NCI-H1930 (cell line): ENCODE data around the gene ATP5F1E.
"Not testable (repeated sequence)": the region's sequence is repeated elsewhere in the genome, so short reads cannot be mapped to it uniquely, and the experiment has no call there.

Source experiments
- DNase-seq, 2 experiments: peaks; one replicate each; lab custom pipeline; 2025; lab: John Stamatoyannopoulos, UW

The ATP5F1E gene

DNA sequence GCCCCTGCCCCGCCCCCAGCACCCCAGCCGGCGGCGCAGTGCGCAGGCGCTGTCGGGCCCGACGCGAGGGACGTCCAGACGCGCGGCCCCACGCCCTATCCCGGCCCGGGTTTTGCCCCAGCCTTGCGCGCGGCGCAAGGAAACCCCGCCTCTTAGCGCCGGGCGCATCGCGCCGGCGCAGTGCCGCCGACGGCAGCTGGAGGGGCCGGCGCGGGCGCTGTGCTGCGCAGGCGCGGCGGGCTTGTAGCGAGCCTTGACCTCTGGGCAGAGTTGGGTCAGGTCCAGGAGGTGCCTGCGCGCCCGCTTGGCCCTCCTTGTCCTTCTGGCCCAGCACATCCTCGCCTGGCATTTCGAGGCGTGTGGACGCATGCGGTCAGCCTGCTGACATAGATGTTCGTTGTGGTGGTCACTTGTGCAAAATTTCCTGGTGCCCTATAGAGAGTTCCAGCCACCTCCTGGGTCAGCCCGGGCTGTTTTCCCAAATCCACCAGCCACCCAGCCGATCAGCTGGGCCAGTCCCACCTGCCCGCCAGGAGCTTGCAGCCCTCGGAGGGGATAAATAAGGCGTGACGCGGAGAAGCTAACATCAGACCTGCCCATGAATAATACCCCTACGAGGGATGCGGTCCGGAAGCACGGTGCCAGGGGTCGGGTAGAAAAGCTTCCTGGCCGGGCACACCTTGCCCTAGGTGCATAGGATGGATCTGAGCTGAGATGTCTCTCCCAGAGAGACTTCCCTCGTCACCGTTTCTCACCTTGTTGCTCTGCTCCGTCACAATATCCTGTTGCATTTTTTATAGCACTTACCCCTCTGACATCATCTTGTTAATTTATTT lies 10.9 kb upstream of the ATP5F1E start:
- DNase-seq: peak; percentile 91 to 97

DNA sequence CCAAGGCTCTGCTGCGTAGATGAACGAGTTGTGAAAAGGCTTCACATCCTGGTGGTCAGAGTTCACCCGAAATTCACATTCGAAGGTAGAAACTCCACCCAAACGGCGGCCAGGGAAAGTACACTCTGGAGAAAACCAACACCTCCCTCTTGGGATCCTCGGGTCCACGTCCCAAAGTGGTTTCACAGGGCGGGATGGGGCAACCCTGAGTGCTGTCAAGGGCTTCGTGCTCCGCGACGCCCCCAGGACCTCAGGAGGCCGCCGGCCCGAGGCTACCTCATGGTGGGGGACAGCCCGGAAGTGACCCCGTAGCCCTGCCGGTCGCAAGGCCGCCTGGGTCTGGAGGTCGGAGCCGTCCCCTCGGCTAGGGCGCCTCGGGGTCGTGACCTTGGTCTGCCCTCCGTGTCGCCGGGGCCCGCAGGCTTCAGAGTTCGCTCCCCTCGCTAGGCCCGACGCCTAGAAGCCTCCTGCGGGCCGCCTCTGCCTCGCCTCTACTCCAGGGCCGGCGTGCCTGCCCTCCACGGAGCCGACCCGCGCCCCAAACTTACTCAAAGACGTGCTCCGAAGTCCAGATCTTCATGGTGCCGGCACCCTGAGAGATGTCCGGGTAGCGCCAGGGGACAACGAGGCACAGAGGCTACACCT lies 10.1 kb upstream of the ATP5F1E start, which contains the start of gene PRELID3B:
Gene PRELID3B (minus strand): TSS at position 636 of the 645 bp plus-strand sequence. CDS start 56 bp downstream, at position 580.
- DNase-seq: no peak

DNA sequence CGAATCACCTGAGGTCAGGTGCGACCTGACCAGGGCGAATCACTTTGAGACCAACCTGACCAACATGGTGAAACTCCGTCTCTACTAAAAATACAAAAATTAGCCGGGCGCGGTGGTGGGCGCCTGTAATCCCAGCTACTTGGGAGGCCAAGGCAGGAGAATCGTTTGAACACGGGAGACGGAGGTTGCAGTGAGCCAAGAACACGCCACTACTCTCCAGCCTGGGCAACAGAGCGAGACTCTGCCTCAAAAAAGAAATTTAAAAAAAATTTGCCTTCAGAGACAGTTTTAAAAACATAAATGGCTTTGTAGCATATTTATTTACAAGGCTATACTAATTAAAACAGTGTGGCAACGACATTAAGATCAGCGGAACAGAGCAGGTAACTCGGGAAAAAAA lies 9.4 kb upstream of the ATP5F1E start:
- not testable (repeated sequence) for DNase-seq

DNA sequence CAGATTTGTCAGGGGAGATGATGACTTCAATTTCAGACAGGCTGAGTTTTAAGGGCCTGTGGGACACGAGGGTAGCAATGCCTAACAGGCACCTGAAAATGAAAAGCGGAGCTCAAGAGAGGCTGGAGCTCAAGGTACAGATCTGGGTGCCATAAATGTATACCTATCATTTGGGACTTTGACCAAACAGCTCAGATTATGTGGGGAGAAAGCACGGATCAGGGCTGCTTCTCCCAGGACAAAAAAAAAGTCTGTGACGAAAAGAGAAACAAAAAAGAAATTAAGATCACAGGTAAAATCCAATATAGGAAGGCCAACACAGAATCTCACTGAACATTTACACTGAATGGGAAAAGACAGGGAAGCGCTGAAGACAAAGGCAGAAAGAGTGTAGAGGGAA lies 8.5 kb upstream of the ATP5F1E start:
- DNase-seq: no peak

DNA sequence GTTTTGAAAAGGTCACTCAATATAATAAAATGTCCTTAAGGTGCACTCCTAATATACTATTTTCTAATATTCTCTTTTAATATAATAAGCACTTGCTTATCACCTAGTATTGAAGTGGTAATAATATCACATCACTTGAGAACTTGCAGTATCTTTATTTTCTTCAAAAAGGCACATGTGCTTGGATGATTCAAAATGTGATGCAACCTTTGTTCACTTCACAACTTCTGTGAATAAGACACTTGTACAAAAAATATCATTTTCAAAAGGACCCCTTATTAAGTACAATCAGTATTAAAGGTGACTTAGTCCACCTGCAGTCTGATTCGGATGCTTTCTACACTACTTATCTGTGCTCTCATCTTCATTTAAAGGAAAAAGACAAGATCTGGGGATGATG lies 7.1 kb upstream of the ATP5F1E start:
- DNase-seq: no peak

DNA sequence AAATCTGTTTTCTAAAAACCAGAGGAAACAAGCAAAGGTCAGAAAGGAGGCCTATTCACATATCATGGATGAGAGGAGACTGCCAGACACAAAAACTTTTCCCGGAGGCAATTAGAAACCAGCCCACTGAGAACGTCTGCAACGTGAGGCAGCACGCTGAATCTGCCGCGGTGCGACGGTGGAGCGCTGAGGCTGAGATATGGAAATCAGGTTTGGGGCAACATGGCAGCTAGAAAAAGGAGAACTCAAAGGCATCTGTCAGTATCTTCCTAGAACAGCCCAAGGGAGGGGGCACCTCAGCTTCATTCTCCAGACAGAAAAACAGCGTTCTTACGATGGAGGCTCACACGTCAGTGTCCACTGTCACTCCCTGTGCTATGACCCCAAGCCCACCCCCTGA lies 5.3 kb upstream of the ATP5F1E start:
- no peak for DNase-seq

DNA sequence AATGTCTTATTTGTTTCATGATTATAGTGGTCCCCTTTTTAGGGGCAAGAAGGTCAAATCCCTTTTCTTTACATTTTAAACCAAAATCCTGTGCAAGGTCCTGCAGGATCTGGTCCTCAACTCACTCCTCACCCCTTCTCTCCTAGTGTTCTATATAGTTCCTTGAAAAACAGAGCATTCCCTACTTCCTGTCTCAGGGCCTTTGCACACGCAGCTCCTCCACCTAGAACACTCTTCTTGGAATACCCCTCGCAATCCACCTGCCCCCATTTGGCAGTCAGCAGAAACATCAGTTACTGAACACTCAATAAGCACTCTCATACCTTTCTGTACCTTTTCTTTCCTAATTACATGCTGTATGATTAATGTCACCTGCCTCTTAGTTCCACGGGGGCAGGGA lies 3.2 kb upstream of the ATP5F1E start:
- DNase-seq: no peak

DNA sequence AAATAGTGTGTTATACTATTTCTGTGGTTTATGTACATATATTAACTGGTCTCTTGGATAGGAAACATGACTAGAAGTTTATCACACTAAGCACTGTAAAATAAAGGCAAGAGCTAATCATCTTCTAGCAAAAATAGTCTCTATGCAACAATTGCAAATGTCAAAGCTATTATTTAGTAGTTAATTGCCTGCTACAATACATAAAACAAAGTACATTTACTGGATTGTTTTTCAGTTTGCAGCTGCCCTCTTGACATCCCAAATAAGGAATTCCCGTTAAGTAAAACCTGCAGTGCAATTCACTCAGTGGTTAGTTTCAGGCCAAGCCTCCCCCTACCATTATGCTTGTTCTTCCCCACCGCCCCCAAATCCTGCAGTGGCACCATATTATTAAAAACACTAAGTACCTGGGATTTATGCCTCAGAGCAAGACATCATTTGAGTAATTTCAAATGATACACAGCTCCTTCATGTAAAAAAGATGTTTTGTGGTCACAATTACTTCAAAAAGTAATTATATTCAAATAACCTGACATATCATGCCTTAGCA lies 1.6 kb upstream of the ATP5F1E start:
- DNase-seq: no peak

DNA sequence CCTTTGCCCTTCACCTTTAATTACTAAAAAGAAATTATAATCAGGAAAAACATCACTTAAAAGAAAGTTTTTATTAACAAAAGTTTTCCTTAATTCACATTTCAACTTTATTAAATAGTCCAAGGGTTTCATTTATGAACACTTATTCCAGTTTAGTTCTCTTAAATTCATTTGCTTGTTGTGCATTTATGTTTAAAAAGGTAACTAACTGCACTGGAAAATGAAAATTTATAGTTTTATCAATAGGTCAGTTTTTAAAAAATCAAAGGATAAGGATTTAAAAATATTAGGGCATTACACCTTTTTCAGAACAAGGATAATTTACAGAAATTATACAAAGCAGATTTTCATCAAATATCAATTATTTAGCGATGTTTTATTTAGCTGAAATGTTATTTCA lies 958 bp upstream of the ATP5F1E start:
- DNase-seq: no peak

DNA sequence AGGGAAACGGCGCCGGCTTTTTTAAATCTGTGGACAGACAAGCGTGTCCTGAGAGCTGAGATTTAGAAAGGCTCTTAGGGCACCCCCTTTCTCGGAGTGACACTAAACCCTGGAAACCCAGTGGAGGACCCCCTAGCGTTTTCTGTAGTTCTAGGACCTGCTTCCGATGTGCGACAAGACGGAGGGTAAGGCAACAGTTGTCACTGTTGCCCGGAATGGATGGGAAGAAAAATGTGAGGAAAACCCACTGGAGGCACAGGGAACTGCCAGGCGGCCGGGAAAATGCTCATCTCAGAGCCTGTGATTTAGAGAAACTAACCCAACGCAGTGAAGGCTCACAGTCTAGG lies 551 bp upstream of the ATP5F1E start:
- peak; percentile 78 to 86 for DNase-seq

DNA sequence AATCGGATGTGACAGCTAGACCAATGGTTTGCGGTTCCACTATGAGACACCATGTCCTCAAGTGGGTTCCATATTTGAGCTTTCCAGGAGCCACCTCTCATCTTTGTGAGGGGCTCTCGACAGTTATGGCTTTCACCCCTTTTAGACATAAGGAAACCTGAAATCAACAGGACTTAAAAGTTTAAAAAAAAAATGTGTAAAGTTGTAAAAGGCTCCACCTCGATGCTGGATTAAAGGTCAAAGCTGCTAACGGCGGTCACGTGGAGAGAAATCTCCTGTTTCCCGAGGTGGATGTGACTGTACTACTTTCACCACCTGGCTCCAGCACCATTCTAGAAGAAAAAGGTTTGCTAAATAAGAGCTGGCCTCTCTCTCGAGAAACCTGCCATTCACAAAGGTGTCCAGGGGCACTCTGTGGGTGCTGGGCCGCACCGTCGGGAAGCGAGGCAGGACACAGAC lies 542 bp downstream of the ATP5F1E start:
- no peak for DNase-seq

DNA sequence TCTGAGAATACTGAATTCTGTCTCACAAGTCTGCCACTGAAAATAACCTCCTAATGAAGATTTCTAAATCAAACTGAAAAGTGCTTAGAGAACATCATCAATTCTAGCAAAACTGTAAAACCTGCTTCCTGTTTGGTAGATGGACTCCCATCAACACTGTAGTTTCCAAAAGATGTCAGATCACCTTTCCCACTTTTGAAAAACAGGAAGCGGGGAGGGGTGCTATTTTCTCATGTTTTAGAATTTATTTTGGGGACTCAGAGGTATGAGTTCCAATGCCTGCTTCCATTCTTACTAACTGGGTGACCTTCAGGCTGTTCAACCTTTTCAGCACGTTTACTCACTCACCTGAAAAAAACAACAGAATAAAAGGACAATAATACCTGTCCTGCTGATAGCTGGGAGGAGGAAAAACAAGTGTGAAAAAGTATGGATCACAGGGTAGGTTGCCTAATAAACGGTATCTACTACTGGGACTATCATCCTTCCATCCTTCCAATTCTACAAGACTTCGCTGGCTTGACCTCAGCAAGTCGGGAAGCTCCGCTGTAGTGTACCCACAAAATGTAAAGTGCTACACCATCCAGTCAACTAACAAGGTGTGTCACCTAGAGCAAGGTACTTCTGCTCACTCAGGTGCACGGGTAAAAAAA lies 1.1 kb downstream of the ATP5F1E start:
- no peak for DNase-seq

DNA sequence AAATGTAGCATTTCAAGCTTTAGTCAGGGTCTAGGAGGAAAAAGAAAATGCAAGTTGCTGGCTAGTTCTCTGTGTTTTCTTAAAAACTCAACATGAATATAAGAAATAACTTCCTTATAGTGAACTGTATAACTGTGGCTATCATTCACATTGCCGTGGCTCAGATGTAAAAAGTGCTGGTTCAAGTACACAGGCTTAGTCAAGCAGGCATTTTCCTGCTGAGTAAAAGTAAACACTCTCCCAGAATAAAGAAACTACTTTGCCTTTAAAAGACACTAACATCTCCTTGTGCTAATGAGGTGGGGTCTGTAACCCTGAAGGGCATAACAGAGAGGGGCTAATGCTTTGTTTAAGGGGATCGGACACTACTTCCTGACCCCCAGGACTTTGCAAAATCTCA lies 3.3 kb downstream of the ATP5F1E start:
- no peak for DNase-seq

DNA sequence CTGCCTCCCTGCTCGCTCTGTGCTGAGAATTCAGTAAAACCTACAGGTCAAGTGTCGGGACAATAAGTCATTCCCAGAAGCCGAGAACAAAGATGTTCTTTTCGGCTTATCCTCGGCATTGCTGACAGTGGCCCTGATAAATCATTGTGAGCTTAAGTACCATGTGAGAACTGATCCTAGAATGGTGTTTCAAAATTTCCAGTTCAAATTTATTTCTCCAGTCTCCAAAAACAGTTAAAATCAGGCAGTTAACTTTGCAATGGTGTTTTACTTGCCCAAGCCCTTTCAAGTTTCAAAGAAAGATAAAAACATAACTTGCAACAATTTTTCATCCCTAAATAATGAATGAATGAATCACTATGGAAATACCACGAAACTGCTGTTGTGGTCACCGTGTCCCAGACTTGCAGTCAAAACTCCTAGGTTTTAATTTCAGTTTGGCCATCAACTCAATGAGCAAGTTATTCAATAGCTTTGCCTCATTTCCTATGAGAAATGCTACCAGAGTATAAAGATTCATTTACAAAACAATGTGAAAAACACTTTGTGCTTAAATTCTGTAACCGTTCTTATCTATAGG lies 4.3 kb downstream of the ATP5F1E start:
- no peak for DNase-seq

DNA sequence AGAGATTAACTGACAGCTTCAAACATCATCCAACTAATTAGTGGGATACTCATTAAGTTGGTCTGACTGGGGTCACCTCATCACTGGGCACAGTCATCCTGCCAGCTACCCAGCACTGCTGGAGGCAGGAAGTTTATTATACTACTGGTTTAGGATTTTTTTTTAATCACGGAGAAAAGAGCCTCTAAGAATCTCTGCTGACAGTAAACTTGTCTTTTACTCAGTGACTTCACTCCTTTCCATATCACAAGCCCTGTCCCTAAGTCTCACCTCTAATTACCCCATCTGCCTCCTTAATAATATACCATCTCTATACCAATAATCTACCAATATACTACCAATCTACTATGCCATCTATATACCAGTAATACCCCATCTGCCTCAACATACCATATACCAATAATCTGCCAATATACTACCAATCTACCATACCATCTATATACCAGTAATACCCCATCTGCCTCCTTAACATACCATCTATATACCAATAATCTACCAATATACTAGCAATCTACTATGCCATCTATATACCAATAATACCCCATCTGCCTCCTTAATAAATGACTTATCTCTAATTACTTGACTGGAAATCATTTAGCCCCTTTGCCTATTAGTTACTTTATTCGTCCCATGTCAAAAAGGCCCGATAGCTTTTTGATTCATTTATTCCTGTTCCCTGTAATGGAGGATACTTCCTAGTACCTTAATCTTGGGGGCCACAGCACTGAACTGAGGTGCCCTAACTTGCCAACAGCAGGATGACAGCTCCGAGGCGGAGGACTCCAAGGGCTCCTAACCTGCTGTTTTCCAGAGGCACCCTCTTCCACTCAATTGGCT lies 5.0 kb downstream of the ATP5F1E start:
- DNase-seq: no peak

DNA sequence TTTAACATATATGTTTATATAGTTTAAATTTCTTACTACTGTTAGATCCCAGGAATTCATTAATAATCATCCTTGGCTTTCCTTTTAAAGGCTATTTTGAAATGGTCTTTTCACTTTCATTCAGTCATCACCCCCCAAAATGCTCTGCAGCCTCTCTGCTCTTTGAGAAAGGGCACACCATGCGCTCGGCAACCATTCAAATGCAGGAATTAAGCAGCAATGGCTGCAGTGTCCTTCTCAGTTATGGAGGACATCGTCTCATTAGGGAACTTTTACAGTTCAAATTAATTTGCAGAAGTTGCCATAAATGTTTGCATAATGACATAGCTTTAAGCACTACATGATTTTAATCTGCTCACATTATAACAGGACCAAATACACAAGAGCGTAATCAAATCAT lies 6.6 kb downstream of the ATP5F1E start:
- DNase-seq: no peak

DNA sequence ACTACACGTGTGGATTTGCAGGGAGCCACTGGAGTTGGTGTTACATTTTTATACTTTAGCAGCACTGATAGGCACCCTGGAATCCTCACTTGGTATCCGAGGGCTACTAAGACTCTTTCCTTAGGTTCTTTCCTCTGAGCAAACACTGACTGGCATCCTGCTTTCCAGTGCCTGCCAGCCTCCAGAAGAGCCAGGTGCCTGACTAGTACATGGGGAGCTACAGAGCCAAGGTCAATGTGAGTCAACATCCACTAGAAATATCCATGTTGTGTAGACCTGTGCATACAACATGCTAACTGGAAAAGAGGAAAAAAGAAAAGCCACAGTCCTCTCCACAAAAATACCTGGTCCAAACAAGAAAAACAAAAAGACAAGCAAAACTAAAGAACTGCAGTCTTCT lies 7.0 kb downstream of the ATP5F1E start:
- no peak for DNase-seq

DNA sequence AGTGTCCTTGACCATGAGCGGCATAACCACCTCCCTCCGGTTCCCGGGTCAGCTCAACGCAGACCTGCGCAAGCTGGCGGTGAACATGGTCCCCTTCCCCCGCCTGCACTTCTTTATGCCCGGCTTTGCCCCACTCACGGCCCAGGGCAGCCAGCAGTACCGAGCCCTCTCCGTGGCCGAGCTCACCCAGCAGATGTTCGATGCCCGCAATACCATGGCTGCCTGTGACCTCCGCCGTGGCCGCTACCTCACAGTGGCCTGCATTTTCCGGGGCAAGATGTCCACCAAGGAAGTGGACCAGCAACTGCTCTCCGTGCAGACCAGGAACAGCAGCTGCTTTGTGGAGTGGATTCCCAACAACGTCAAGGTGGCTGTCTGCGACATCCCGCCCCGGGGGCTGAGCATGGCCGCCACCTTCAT lies 8.0 kb downstream of the ATP5F1E start:
- no peak for DNase-seq

DNA sequence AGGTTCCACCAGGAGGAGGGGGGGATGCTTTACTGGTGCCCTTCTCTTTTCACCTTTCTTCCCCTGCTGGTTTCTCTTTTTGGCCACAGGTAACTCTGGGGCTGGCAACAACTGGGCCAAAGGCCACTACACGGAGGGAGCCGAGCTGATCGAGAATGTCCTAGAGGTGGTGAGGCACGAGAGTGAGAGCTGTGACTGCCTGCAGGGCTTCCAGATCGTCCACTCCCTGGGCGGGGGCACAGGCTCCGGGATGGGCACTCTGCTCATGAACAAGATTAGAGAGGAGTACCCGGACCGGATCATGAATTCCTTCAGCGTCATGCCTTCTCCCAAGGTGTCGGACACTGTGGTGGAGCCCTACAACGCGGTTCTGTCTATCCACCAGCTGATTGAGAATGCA lies 8.5 kb downstream of the ATP5F1E start:
- DNase-seq: no peak

DNA sequence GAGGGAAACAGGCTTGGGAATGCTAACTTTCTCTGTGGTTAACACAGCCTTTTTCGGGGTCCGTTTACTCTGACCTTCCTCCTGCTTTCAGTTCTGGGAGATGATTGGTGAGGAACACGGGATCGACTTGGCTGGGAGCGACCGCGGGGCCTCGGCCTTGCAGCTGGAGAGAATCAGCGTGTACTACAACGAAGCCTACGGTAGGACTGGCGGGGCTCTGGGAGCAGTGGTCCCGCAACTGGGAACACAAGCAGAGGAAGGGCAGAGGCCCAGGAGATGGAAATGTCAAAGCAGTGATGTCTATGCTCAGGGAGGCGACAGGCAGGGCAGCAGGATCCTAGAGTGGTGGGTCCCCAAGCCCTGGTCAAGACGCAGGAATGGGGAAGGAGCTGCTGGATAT lies 9.4 kb downstream of the ATP5F1E start:
- DNase-seq: no peak

DNA sequence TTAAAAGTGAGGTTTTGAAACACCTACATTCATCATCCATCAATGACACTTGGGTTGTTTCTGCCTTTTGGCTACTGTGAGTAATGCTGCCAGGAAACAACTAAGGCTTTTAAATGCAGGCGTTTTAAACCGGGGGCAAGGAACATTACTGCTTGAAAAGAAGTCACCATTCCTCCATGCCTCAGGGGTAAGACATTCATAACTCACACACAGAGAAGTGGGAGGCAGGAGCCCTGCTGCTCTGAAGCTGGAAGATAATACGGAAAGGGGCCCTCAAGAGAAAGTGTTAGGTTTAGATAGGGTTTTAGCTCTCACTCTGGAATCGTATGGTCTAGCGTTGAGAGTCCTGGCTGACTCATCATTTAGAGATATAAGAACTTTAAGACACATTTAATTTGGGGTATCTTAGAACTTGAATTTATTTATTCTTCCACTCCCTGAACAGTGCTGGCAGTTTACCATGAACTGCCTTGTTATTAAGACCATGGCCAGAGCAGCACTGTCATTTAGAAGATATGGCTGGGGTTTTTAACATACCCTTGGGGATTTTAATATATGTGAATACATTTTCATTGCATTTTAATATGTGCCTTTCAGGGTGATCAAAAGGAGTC lies 11.1 kb downstream of the ATP5F1E start:
- DNase-seq: no peak
